ENCODE measurements around the gene NR3C2.

DNA sequence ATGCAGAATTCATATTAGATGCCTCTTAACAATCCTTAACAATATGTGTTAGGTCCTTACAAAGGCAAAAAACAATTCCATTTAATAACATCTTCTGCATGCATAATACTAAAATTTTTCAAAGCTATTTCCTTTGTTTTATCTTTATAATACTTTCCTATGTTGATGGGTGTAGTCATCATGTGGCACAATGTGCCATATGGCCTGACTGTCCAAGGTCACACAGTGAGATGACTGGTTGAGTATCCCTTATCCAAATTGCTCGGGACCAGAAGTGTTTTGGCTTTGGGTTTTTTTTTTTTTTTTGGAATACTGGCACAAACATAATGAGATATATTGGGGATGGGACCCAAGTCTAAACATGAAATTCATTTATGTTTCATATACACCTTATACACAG lies 77.7 kb downstream of the NR3C2 start:
- TF ChIP-seq, protein P1, sequence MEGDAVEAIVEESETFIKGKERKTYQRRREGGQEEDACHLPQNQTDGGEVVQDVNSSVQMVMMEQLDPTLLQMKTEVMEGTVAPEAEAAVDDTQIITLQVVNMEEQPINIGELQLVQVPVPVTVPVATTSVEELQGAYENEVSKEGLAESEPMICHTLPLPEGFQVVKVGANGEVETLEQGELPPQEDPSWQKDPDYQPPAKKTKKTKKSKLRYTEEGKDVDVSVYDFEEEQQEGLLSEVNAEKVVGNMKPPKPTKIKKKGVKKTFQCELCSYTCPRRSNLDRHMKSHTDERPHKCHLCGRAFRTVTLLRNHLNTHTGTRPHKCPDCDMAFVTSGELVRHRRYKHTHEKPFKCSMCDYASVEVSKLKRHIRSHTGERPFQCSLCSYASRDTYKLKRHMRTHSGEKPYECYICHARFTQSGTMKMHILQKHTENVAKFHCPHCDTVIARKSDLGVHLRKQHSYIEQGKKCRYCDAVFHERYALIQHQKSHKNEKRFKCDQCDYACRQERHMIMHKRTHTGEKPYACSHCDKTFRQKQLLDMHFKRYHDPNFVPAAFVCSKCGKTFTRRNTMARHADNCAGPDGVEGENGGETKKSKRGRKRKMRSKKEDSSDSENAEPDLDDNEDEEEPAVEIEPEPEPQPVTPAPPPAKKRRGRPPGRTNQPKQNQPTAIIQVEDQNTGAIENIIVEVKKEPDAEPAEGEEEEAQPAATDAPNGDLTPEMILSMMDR (IDR thresholded peaks at IDR 0.05): no peak
- TF ChIP-seq NFIC (IDR thresholded peaks at IDR 0.05; ENCODE audit: borderline replicate concordance) (no peak), RCOR1 (IDR thresholded peaks at IDR 0.05; ENCODE audit: low read length) (no peak), EZH2phosphoT487 (IDR thresholded peaks at IDR 0.05; ENCODE audit: borderline replicate concordance, low read depth) (no peak), GABPA (IDR thresholded peaks at IDR 0.05; ENCODE audit: low read depth) (no peak), POLR2AphosphoS5 (IDR thresholded peaks at IDR 0.05; ENCODE audit: low read depth, low read length) (no peak), FOXJ3 (CRISPR knock-in tag; IDR thresholded peaks at IDR 0.05) (no peak)
- TF ChIP-seq, protein P2, sequence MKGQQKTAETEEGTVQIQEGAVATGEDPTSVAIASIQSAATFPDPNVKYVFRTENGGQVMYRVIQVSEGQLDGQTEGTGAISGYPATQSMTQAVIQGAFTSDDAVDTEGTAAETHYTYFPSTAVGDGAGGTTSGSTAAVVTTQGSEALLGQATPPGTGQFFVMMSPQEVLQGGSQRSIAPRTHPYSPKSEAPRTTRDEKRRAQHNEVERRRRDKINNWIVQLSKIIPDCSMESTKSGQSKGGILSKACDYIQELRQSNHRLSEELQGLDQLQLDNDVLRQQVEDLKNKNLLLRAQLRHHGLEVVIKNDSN (IDR thresholded peaks at IDR 0.05; ENCODE audit: borderline replicate concordance, low read depth): no peak

Data from SK-N-SH (cell line).